NK-92 (cell line): ENCODE data around the gene VMAC.
A peak's percentile ranks its signal among the peaks of the same experiment; 100 is the strongest.

Source experiments
- DNase-seq: peaks from one replicate; lab custom pipeline; 2025; ENCODE audit not compliant: unreplicated experiment; lab: John Stamatoyannopoulos, UW

Gene VMAC

GRCh38 chr19:5903624-5904351 is 884 bp upstream of the VMAC start, which contains the start of gene NDUFA11:
TSS of gene NDUFA11 (minus strand) at chr19:5903790. CDS start at chr19:5903708, 82 bp downstream.
- DNase-seq: peak; percentile 85

- no peak for DNase-seq
Measured at GRCh38 chr19:5905114-5905778, 574 bp downstream of the VMAC start.

- DNase-seq: no peak
Measured at GRCh38 chr19:5907241-5907640, 2.6 kb downstream of the VMAC start.

GRCh38 chr19:5908773-5909442 is 4.2 kb downstream of the VMAC start:
- DNase-seq: no peak

GRCh38 chr19:5910638-5910907 is 5.9 kb downstream of the VMAC start:
- DNase-seq: no peak

GRCh38 chr19:5911366-5911765 is 6.7 kb downstream of the VMAC start:
- no peak for DNase-seq

GRCh38 chr19:5913739-5914357 is 9.2 kb downstream of the VMAC start, which contains the start of gene CAPS:
TSS of gene CAPS (plus strand) at chr19:5914254. CDS start at chr19:5914407, 153 bp downstream.
- DNase-seq: no peak

GRCh38 chr19:5914358-5914774 is 9.7 kb downstream of the VMAC start:
- DNase-seq: no peak

GRCh38 chr19:5914946-5915781 is 10.5 kb downstream of the VMAC start:
- no peak for DNase-seq

GRCh38 chr19:5915782-5916165 is 11.1 kb downstream of the VMAC start:
- DNase-seq: no peak

- no peak for DNase-seq
Measured at GRCh38 chr19:5916181-5916708, 11.6 kb downstream of the VMAC start.

GRCh38 chr19:5917431-5918107 is 12.9 kb downstream of the VMAC start:
- no peak for DNase-seq

- no peak for DNase-seq
Measured at GRCh38 chr19:5918463-5919079, 13.9 kb downstream of the VMAC start.

GRCh38 chr19:5921516-5922160 is 17.0 kb downstream of the VMAC start:
- no peak for DNase-seq

- DNase-seq: no peak
Measured at GRCh38 chr19:5922161-5922545, 17.5 kb downstream of the VMAC start.

GRCh38 chr19:5923356-5923755 is 18.7 kb downstream of the VMAC start:
- DNase-seq: no peak

- no peak for DNase-seq
Measured at GRCh38 chr19:5925830-5926427, 21.3 kb downstream of the VMAC start.

GRCh38 chr19:5926641-5927440 is 22.2 kb downstream of the VMAC start:
- DNase-seq: no peak
